H1 (cell line): Measurements from ENCODE around the gene FARS2. TPM values are rescaled to one million over a fixed set of nuclear protein-coding genes. Genes with fewer than 3 reads are reported as not detected.

Source experiments
- CTCF ChIA-PET: fragments of 300-600 bp; sonication (Branson Sonifier 250); formaldehyde crosslinking; loops from one replicate; lab custom pipeline; 2021; ENCODE audit not compliant: partially characterized antibody; lab: Charles Lee
- POLR2A ChIA-PET: fragments of 300-600 bp; sonication (Branson Sonifier 250); formaldehyde crosslinking; loops from one replicate; lab custom pipeline; 2021; ENCODE audit warnings: inconsistent platforms; ENCODE audit not compliant: partially characterized antibody; lab: Charles Lee
- DNase-seq, 2 experiments: peaks; one replicate each; pipeline versions ENCODE4 v3.0.0 to v3.0.0-alpha.2; 2010 to 2022; ENCODE audit warnings: low spot score in 2 of 2, low read depth in 1 of 2, mixed read lengths in 1 of 2
- FAIRE-seq: peaks from 2 replicates; lab custom pipeline; 2011; peaks lifted over from hg19 to GRCh38; lab: Jason Lieb, UNC
- H2AFZ ChIP-seq: 2 replicates; pipeline ENCODE4 v1.8.1; 2012; ENCODE audit warnings: low read length, inconsistent platforms
- H2AK5ac ChIP-seq: 2 replicates; pipeline ENCODE4 v1.6.1; 2013; ENCODE audit warnings: low read depth, low read length
- H2BK120ac ChIP-seq: replicated peaks from 2 replicates; pipeline ENCODE3; 2013; ENCODE audit warnings: low read depth, low read length, inconsistent platforms
- H2BK12ac ChIP-seq: 2 replicates; pipeline ENCODE4 v1.6.1; 2013; ENCODE audit warnings: low read depth, low read length
- H2BK15ac ChIP-seq: 2 replicates; pipeline ENCODE4 v1.6.1; 2013; ENCODE audit warnings: low read length
- H2BK20ac ChIP-seq: 2 replicates; pipeline ENCODE4 v1.6.1; 2013; ENCODE audit warnings: low read length
- H2BK5ac ChIP-seq: 2 replicates; pipeline ENCODE4 v1.6.1; 2013; ENCODE audit warnings: low read depth, low read length
- H3K14ac ChIP-seq: 2 replicates; pipeline ENCODE4 v1.6.1; 2013; ENCODE audit warnings: inconsistent platforms; ENCODE audit not compliant: insufficient read length
- H3K18ac ChIP-seq: 2 replicates; pipeline ENCODE4 v1.6.1; 2013; ENCODE audit warnings: low read length; ENCODE audit errors: extremely low read depth
- H3K23ac ChIP-seq: 2 replicates; pipeline ENCODE4 v1.6.1; 2013; ENCODE audit warnings: inconsistent platforms; ENCODE audit not compliant: insufficient read length
- H3K23me2 ChIP-seq: 2 replicates; pipeline ENCODE4 v1.6.1; 2013; ENCODE audit warnings: low read depth, low read length
- H3K27ac ChIP-seq: 2 replicates; pipeline ENCODE4 v1.6.1; 2011; ENCODE audit warnings: low read depth, low read length, inconsistent platforms
- H3K27me3 ChIP-seq, 4 experiments: replicated peaks in 1 of 4; 1 replicate in 1 of 4; 2 replicates in 3 of 4; pipeline versions ENCODE4 v1.6.1 to v1.8.1; 2011 to 2013; ENCODE audit warnings: low read length in 3 of 4, mild to moderate bottlenecking in 3 of 4, inconsistent platforms in 2 of 4, mixed read lengths in 2 of 4, moderate library complexity in 1 of 4; ENCODE audit not compliant: control insufficient read depth in 3 of 4, insufficient read depth in 3 of 4; ENCODE audit errors: extremely low read depth in 1 of 4
- H3K36me3 ChIP-seq, 4 experiments: 2 replicates each; pipeline versions ENCODE4 v1.6.1 to v1.8.1; 2011 to 2013; ENCODE audit warnings: mild to moderate bottlenecking in 4 of 4, low read length in 3 of 4, moderate library complexity in 2 of 4, control low read depth in 1 of 4, inconsistent platforms in 1 of 4; ENCODE audit not compliant: insufficient read depth in 4 of 4, control insufficient read depth in 2 of 4
- H3K4ac ChIP-seq: replicated peaks from 2 replicates; pipeline ENCODE3; 2013; ENCODE audit warnings: low read length, low read depth, mixed read lengths, inconsistent platforms; ENCODE audit not compliant: insufficient read length
- H3K4me1 ChIP-seq, 4 experiments: replicated peaks in 1 of 4; 1 replicate in 1 of 4; 2 replicates in 3 of 4; pipeline versions ENCODE4 v1.6.1 to v1.8.1; 2011 to 2013; ENCODE audit warnings: low read length in 3 of 4, inconsistent platforms in 2 of 4, mixed read lengths in 1 of 4; ENCODE audit not compliant: insufficient read depth in 4 of 4, control insufficient read depth in 3 of 4
- H3K4me2 ChIP-seq, 2 experiments: 2 replicates each; pipeline versions ENCODE4 v1.6.1 to v1.8.1; 2011 to 2013; ENCODE audit warnings: low read depth in 2 of 2, low read length in 2 of 2, control low read depth in 1 of 2, inconsistent platforms in 1 of 2, mild to moderate bottlenecking in 1 of 2; ENCODE audit not compliant: insufficient read depth in 1 of 2
- H3K4me3 ChIP-seq, 4 experiments: fragments of 200-600, 300-600 bp in 1 of 4; sonication (generic), shearing (Covaris generic), sonication (Bioruptor Twin) in 1 of 4; 2 replicates each; pipeline versions ENCODE4 v1.5.1 to v1.8.1; 2011 to 2016; ENCODE audit warnings: low read length in 4 of 4, low read depth in 3 of 4, control low read depth in 2 of 4, inconsistent platforms in 2 of 4, mild to moderate bottlenecking in 2 of 4, mixed read lengths in 1 of 4, moderate library complexity in 1 of 4; ENCODE audit not compliant: insufficient read depth in 2 of 4; ENCODE audit errors: extremely low read depth in 1 of 4
- H3K56ac ChIP-seq: replicated peaks from 2 replicates; pipeline ENCODE3; 2013; ENCODE audit warnings: low read depth, mild to moderate bottlenecking, mixed read lengths, low read length, inconsistent platforms; ENCODE audit not compliant: insufficient read length
- H3K79me1 ChIP-seq: 2 replicates; pipeline ENCODE4 v1.6.1; 2013; ENCODE audit warnings: low read depth, low read length, control low read depth
- H3K79me2 ChIP-seq, 2 experiments: 2 replicates each; pipeline versions ENCODE4 v1.6.1 to v1.8.1; 2012 to 2013; ENCODE audit warnings: low read length in 2 of 2, mild to moderate bottlenecking in 2 of 2, inconsistent platforms in 1 of 2; ENCODE audit not compliant: insufficient read depth in 2 of 2, control insufficient read depth in 1 of 2
- H3K9ac ChIP-seq, 4 experiments: replicated peaks in 1 of 4; 1 replicate in 1 of 4; 2 replicates in 3 of 4; pipeline versions ENCODE4 v1.6.1 to v1.8.1; 2011 to 2013; ENCODE audit warnings: low read depth in 3 of 4, low read length in 3 of 4, control low read depth in 2 of 4, mild to moderate bottlenecking in 2 of 4, moderate library complexity in 2 of 4, inconsistent platforms in 1 of 4; ENCODE audit errors: extremely low read depth in 1 of 4
- H3K9me3 ChIP-seq, 2 experiments: 2 replicates each; pipeline versions ENCODE4 v1.6.1 to v1.8.1; 2012 to 2013; ENCODE audit warnings: mild to moderate bottlenecking in 2 of 2, moderate library complexity in 2 of 2, control low read depth in 1 of 2, inconsistent platforms in 1 of 2, low read depth in 1 of 2, low read length in 1 of 2, mixed read lengths in 1 of 2; ENCODE audit not compliant: insufficient read depth in 2 of 2
- H4K20me1 ChIP-seq, 2 experiments: replicated peaks in 1 of 2; 2 replicates each; pipeline versions ENCODE3 to v1.8.1; 2011 to 2013; ENCODE audit warnings: inconsistent platforms in 2 of 2, low read length in 2 of 2, mild to moderate bottlenecking in 1 of 2; ENCODE audit not compliant: insufficient read depth in 2 of 2, control insufficient read depth in 1 of 2
- H4K5ac ChIP-seq: 2 replicates; pipeline ENCODE4 v1.6.1; 2013; ENCODE audit warnings: low read length, low read depth, mixed read lengths, inconsistent platforms; ENCODE audit not compliant: insufficient read length
- H4K8ac ChIP-seq: 2 replicates; pipeline ENCODE4 v1.8.0; 2013; ENCODE audit warnings: mild to moderate bottlenecking, moderate library complexity, low read length, inconsistent platforms; ENCODE audit not compliant: insufficient read depth; ENCODE audit errors: extremely low read depth
- H4K91ac ChIP-seq: replicated peaks from 2 replicates; pipeline ENCODE3; 2013; ENCODE audit warnings: low read length, mixed read lengths, inconsistent platforms; ENCODE audit not compliant: insufficient read length
- BACH1 ChIP-seq: IDR thresholded peaks from 2 replicates; pipeline ENCODE4 v1.6.1; 2012; ENCODE audit warnings: low read length, improper control_type of control experiment
- CHD1 ChIP-seq: IDR thresholded peaks from 2 replicates; pipeline ENCODE4 v1.6.1; 2012; ENCODE audit warnings: low read depth, low read length, improper control_type of control experiment
- EGR1 ChIP-seq: IDR thresholded peaks from 2 replicates; pipeline ENCODE4 v1.6.1; 2011; ENCODE audit warnings: low read depth, low read length, borderline replicate concordance
- GTF2F1 ChIP-seq: IDR thresholded peaks from 2 replicates; pipeline ENCODE4 v1.6.1; 2012; ENCODE audit warnings: low read depth, low read length, improper control_type of control experiment, borderline replicate concordance
- JUN ChIP-seq: IDR thresholded peaks from 2 replicates; pipeline ENCODE4 v1.6.1; 2011; ENCODE audit warnings: low read depth, mild to moderate bottlenecking, improper control_type of control experiment, low read length
- JUND ChIP-seq: IDR thresholded peaks from 2 replicates; pipeline ENCODE4 v1.6.1; 2011; ENCODE audit warnings: mild to moderate bottlenecking, improper control_type of control experiment, low read length
- KDM1A ChIP-seq: fragments of 200-600, 300-600 bp; sonication (generic); IDR thresholded peaks from 2 replicates; pipeline ENCODE4 v1.7.1; 2016; ENCODE audit warnings: mild to moderate bottlenecking, low read length, borderline replicate concordance
- POLR2AphosphoS5 ChIP-seq: IDR thresholded peaks from 2 replicates; pipeline ENCODE4 v1.6.1; 2011; ENCODE audit warnings: low read depth, low read length
- RAD21 ChIP-seq, 2 experiments: IDR thresholded peaks in 1 of 2; conservative IDR thresholded peaks in 1 of 2; 2 replicates each; pipeline ENCODE4 v1.6.1; 2011; ENCODE audit warnings: low read depth in 2 of 2, low read length in 2 of 2, improper control_type of control experiment in 1 of 2, inconsistent platforms in 1 of 2, mild to moderate bottlenecking in 1 of 2, moderate library complexity in 1 of 2
- RFX5 ChIP-seq: IDR thresholded peaks from 2 replicates; pipeline ENCODE4 v1.6.1; 2011; ENCODE audit warnings: low read depth, low read length, improper control_type of control experiment, borderline replicate concordance
- SIRT6 ChIP-seq: IDR thresholded peaks from one replicate; pipeline ENCODE4 v1.7.1; 2012; ENCODE audit warnings: low read length, inconsistent platforms
- TCF12 ChIP-seq: IDR thresholded peaks from 2 replicates; pipeline ENCODE4 v1.6.1; 2011; ENCODE audit warnings: low read depth, mild to moderate bottlenecking, low read length
- USF2 ChIP-seq: IDR thresholded peaks from 2 replicates; pipeline ENCODE4 v1.6.1; 2011; ENCODE audit warnings: low read length, improper control_type of control experiment
- YY1 ChIP-seq: IDR thresholded peaks from 2 replicates; pipeline ENCODE4 v1.6.1; 2011; ENCODE audit warnings: low read depth, mild to moderate bottlenecking, low read length
- ZNF274 ChIP-seq: IDR thresholded peaks from 2 replicates; pipeline ENCODE4 v1.7.0; 2012; ENCODE audit warnings: low read length, borderline replicate concordance; ENCODE audit errors: extremely low read depth
- WGBS, 2 experiments: shearing (Covaris generic) in 1 of 2; methylation state at CpG; one replicate each; pipeline versions ENCODE4 v1.1.6 to v1.1.7; 2013 to 2015; ENCODE audit warnings: low lambda C conversion rate in 2 of 2, mixed read lengths in 2 of 2, inconsistent platforms in 1 of 2, low coverage in 1 of 2, missing lambda C conversion rate in 1 of 2; ENCODE audit not compliant: insufficient replicate concordance in 2 of 2, insufficient coverage in 1 of 2, insufficient read length in 1 of 2; ENCODE audit errors: extremely low coverage in 1 of 2, missing lambda C conversion rate in 1 of 2; 5-methylcytosine and 5-hydroxymethylcytosine counted together
- polyA plus RNA-seq, 7 experiments: library from polyadenylated mRNA; depleted of rRNA in 3 of 7; stranded (reverse) in 5 of 7; unstranded in 2 of 7; fragments of >200 nt in 5 of 7; fragments of 200-250 nt in 2 of 7; gene quantifications; 1 replicate in 5 of 7; 2 replicates in 1 of 7; 4 replicates in 1 of 7; pipeline versions ENCODE4 v1.2.1 to v1.2.3, GENCODE V29; 2011 to 2013; ENCODE audit warnings: missing spikeins in 2 of 7, mixed read lengths in 2 of 7
- total RNA-seq: library from RNA; stranded (reverse); fragmentation: NEBNext Ultra II Directional; extraction: Animal tissue kit (Norgen Biotek cat#: 25700); gene quantifications from 2 replicates; pipeline ENCODE4 v1.2.1, GENCODE V29; 2021

FARS2 gene
- total and polyA plus RNA-seq, 2 of the 8 experiments (the other 6 are each of a cell fraction or from before 2014, with no cell fraction given), result 11.7 to 14.4 TPM

DNA sequence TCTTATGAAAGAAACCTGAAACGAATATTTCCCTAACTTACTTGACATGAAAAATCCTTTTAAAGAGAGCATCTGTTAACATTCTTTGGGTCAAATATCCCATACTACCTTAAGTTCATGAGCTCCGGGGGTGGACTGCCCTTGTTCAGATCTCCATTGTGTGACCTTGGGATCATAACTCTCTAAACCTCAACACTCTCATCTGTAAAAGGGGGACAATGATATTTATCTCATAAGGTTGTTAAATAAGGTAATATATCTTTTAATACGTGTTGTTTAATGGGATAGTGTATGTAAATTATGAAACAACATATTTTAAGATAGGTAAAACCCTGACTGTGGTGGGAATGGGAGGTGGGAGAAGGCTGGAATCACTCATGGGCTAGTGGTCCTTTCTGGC lies 326.3 kb downstream of the FARS2 start:
- WGBS, 2 experiments, result 91 to 100% methylated on average over 1 to 3 of the region's 3 CpGs
- Histone ChIP-seq H2BK120ac (no peak overlapping the region), H3K27ac (no peak overlapping the region), H2BK5ac (no peak overlapping the region), H3K23ac (no peak overlapping the region), H4K5ac (no peak overlapping the region), H3K4me2 (no peak overlapping the region), H3K4ac (no peak overlapping the region), H4K20me1 (no peaks in the 10 kb centered on the region), H2AFZ (no peak overlapping the region), H3K9ac (no peak overlapping the region), H4K8ac (no peak overlapping the region), H3K56ac (no peak overlapping the region), H2BK20ac (no peak overlapping the region), H3K36me3 (no peaks in the 10 kb centered on the region), H3K79me2 (no peaks in the 10 kb centered on the region), H3K23me2 (no peaks in the 10 kb centered on the region), H3K79me1 (no peaks in the 10 kb centered on the region), H3K14ac (no peak overlapping the region), H3K18ac (no peak overlapping the region), H2BK15ac (no peak overlapping the region), H3K4me1 (no peaks in the 10 kb centered on the region), H3K4me3 (no peak overlapping the region), H3K27me3 (no peaks in the 10 kb centered on the region), H2AK5ac (no peak overlapping the region), H3K9me3 (no peaks in the 10 kb centered on the region), H2BK12ac (no peak overlapping the region), H4K91ac (no peak overlapping the region)
- ChIA-PET CTCF (interaction anchor here (1.2 kb wide), 1 partner anchor 23 kb away, joined by 3 read pairs; no protein-coding TSS in a partner anchor), POLR2A (interaction anchor here (0.6 kb wide), 1 partner anchor 30 kb away, joined by 3 read pairs; no protein-coding TSS in a partner anchor)
- DNase-seq, result no peak
- no peak for FAIRE-seq
- TF ChIP-seq JUND, result no peak
- no peak for TF ChIP-seq ZNF274
- no peak for TF ChIP-seq USF2
- TF ChIP-seq CHD1, result no peak
- no peak for TF ChIP-seq YY1
- no peak for TF ChIP-seq BACH1
- no peak for TF ChIP-seq RFX5
- no peak for TF ChIP-seq EGR1
- no peak for TF ChIP-seq RAD21 (IDR thresholded peaks at IDR 0.05 in 1 of 2, conservative IDR thresholded peaks at IDR 0.05 in 1 of 2; ENCODE audit: low read depth in 2 of 2, low read length in 2 of 2)
- no peak for TF ChIP-seq TCF12
- no peak for TF ChIP-seq GTF2F1
- no peak for TF ChIP-seq SIRT6
- no peak for TF ChIP-seq JUN
- no peak for TF ChIP-seq KDM1A
- TF ChIP-seq POLR2AphosphoS5, result no peak
